ENCODE measurements around the gene RDH13. TPM values are rescaled to one million over a fixed set of nuclear protein-coding genes. Genes with fewer than 3 reads are reported as not detected.

Gene RDH13
- total and polyA plus RNA-seq, 4 donors, result 9.2 to 30.5 (median 18.6) TPM

DNA sequence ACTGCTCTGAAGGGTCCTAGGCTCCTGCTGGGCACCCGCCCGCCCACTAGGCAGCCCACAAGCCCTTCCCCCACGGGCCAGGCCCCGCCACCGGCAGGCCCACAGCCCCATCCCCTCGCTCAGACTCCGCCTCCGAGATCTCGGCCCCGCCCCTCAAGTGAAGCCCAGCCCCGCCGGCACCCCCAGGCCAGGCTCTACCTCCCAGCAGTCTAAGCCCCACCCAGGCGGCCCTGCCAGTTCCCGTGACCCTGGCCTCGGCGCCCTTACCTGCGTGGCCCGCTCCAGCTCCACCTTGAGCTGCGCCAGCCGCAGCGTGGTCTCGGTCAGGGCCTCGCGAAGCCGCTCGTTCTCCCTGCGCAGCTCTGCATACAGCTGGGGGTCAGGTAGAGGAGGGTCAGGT, 29.0 kb upstream of the RDH13 start:
- WGBS, 2 donors, result 90 to 94% methylated on average over 19 to 27 of the region's 27 CpGs
- Histone ChIP-seq H3K4me3 (no peak overlapping the region), H3K9me3 (ENCODE audit: control insufficient read depth in 4 of 4, insufficient read depth in 3 of 4, low read length in 3 of 4) (no peaks in the 10 kb centered on the region), H3K27ac (ENCODE audit: low read depth in 1 of 2, low read length in 1 of 2) (no peak overlapping the region), H3K9ac (ENCODE audit: insufficient read depth in 1 of 2, low read length in 2 of 2) (no peak overlapping the region), H3K4me1 (ENCODE audit: control insufficient read depth in 5 of 5, insufficient read depth in 5 of 5, low read length in 5 of 5) (peaks cover 0 to 14% (median 0%) of the 10 kb centered on the region in 5 donors), H3K27me3 (ENCODE audit: control insufficient read depth in 3 of 3, insufficient read depth in 3 of 3, low read length in 2 of 3) (peaks cover 0 to 10% (median 0%) of the 10 kb centered on the region in 3 donors), H3K36me3 (ENCODE audit: control insufficient read depth in 4 of 4, insufficient read depth in 4 of 4, low read length in 4 of 4) (peaks cover 0 to 50% (median 11%) of the 10 kb centered on the region in 4 donors)
- TF ChIP-seq, protein P1, sequence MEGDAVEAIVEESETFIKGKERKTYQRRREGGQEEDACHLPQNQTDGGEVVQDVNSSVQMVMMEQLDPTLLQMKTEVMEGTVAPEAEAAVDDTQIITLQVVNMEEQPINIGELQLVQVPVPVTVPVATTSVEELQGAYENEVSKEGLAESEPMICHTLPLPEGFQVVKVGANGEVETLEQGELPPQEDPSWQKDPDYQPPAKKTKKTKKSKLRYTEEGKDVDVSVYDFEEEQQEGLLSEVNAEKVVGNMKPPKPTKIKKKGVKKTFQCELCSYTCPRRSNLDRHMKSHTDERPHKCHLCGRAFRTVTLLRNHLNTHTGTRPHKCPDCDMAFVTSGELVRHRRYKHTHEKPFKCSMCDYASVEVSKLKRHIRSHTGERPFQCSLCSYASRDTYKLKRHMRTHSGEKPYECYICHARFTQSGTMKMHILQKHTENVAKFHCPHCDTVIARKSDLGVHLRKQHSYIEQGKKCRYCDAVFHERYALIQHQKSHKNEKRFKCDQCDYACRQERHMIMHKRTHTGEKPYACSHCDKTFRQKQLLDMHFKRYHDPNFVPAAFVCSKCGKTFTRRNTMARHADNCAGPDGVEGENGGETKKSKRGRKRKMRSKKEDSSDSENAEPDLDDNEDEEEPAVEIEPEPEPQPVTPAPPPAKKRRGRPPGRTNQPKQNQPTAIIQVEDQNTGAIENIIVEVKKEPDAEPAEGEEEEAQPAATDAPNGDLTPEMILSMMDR (IDR thresholded peaks at IDR 0.05; ENCODE audit: control extremely low read depth, extremely low read depth), result no peak
- no peak for ATAC-seq (ENCODE audit: insufficient read depth, low FRiP score)
- DNase-seq, result no peak

DNA sequence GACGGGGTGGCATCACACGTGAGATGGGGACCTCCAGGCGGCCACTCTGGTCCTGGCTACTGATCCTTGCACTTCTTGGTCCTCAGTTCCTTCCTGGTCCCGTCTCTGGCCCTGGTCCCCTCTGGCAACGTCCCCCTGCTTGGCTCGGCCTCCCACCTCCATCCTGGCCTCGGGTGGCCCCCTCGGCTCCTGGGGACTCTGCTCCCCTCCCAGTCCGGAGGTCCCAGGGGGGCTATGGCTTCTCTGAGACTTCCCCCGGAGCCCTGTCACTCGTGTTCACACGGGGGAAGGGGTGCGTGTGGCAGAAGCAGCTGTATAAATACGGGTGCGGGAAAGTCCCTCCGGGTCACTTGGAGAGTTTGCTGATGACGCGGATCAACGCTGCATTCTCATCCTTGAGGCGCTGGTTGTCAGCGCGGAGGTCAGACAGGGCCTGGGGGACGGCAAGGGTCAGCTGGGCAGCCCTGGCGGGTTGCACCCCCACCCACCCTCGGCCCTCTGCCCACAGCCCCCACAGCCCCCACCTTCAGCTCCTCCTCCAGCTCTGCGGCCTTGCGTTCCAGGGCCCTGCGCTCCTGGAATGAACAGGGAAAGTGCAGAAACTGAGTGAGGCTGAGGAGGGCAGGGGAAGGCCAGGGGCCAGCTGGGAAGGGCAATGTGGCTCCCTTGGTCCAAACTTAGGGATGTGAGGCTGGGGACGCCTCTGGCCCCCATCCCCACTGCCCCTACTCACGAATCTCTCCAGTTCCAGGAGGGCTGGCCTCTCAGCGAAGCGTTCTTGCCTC, 28.4 kb upstream of the RDH13 start:
- 88 to 92% methylated on average over 30 to 32 of the region's 32 CpGs for WGBS, 2 donors
- peaks cover 0 to 48% (median 11%) of the 10 kb centered on the region in 4 donors for H3K36me3 ChIP-seq (ENCODE audit: control insufficient read depth in 4 of 4, insufficient read depth in 4 of 4, low read length in 4 of 4)
- TF ChIP-seq, protein P1 (IDR thresholded peaks at IDR 0.05; ENCODE audit: control extremely low read depth, extremely low read depth), result no peak

DNA sequence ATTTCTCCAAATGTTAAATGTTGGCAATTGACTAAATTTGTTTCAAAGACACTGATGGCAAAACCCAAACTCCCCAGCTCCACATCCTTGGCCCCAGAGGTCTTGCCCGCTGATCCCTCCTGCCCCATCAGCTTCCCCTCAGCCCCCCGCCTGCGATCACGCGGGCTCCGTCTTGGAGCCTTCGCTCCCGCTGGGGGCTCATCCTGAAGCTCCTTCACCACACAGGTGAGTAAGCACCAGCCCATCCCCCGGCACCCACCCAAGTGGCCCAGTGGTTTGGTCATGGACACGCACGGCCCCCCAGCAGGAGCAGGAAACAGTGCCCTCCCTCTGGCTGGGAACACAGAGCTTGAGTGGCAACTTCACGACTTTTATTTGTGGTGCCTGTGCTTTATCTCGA, 27.6 kb upstream of the RDH13 start:
- Histone ChIP-seq H3K36me3 (ENCODE audit: control insufficient read depth in 4 of 4, insufficient read depth in 4 of 4, low read length in 4 of 4) (peaks cover 0 to 41% (median 11%) of the 10 kb centered on the region in 4 donors), H3K27ac (ENCODE audit: low read depth in 1 of 2, low read length in 1 of 2) (no peak overlapping the region), H3K4me1 (ENCODE audit: control insufficient read depth in 5 of 5, insufficient read depth in 5 of 5, low read length in 5 of 5) (peaks cover 0 to 17% (median 0%) of the 10 kb centered on the region in 5 donors), H3K27me3 (ENCODE audit: control insufficient read depth in 3 of 3, insufficient read depth in 3 of 3, low read length in 2 of 3) (peaks cover 0 to 21% (median 6%) of the 10 kb centered on the region in 3 donors), H3K9me3 (ENCODE audit: control insufficient read depth in 4 of 4, insufficient read depth in 3 of 4, low read length in 3 of 4) (no peaks in the 10 kb centered on the region), H3K9ac (ENCODE audit: insufficient read depth in 1 of 2, low read length in 2 of 2) (no peak overlapping the region), H3K4me3 (no peak overlapping the region)
- DNase-seq (no peak), ATAC-seq (ENCODE audit: insufficient read depth, low FRiP score) (no peak)
- TF ChIP-seq, protein P1 (IDR thresholded peaks at IDR 0.05; ENCODE audit: control extremely low read depth, extremely low read depth), result no peak
- 89 to 98% methylated on average over 13 of the region's 13 CpGs for WGBS, 2 donors

More for the DNA sequence above, 28.4 kb upstream of the RDH13 start:
- Histone ChIP-seq H3K4me3 (no peak overlapping the region), H3K27ac (ENCODE audit: low read depth in 1 of 2, low read length in 1 of 2) (no peak overlapping the region), H3K9me3 (ENCODE audit: control insufficient read depth in 4 of 4, insufficient read depth in 3 of 4, low read length in 3 of 4) (no peaks in the 10 kb centered on the region), H3K4me1 (ENCODE audit: control insufficient read depth in 5 of 5, insufficient read depth in 5 of 5, low read length in 5 of 5) (peaks cover 0 to 17% (median 0%) of the 10 kb centered on the region in 5 donors), H3K9ac (ENCODE audit: insufficient read depth in 1 of 2, low read length in 2 of 2) (no peak overlapping the region), H3K27me3 (ENCODE audit: control insufficient read depth in 3 of 3, insufficient read depth in 3 of 3, low read length in 2 of 3) (peaks cover 0 to 13% (median 0%) of the 10 kb centered on the region in 3 donors)
- DNase-seq, result no peak
- ATAC-seq (ENCODE audit: insufficient read depth, low FRiP score), result no peak

Measured in lung (tissue), 12 donors.